MM.1S (cell line): Measurements from ENCODE around the gene ROCK1.

Experiments used
- DNase-seq: peaks from one replicate; pipeline ENCODE4 v3.0.0-alpha.2; 2015
- H2AFZ ChIP-seq: fragments of 300-600 bp; sonication (generic); 2 replicates; pipeline ENCODE4 v1.6.0; 2016; ENCODE audit warnings: antibody characterized with exemption, low read length
- H3F3A ChIP-seq: fragments of 300-600 bp; sonication (generic); 2 replicates; pipeline ENCODE4 v1.6.1; 2016; ENCODE audit warnings: mild to moderate bottlenecking, antibody characterized with exemption, low read length, moderate library complexity, mixed read lengths; ENCODE audit not compliant: insufficient read depth
- H3K27ac ChIP-seq: fragments of 300-600 bp; sonication (generic); 2 replicates; pipeline ENCODE4 v1.5.1; 2016; ENCODE audit warnings: mild to moderate bottlenecking, low read length
- H3K27me3 ChIP-seq: fragments of 300-600 bp; sonication (generic); replicated peaks from 2 replicates; pipeline ENCODE4 v1.6.0; 2016; ENCODE audit warnings: low read length; ENCODE audit not compliant: insufficient read depth
- H3K36me3 ChIP-seq: fragments of 300-600 bp; sonication (generic); replicated peaks from 2 replicates; pipeline ENCODE4 v1.6.1; 2016; ENCODE audit warnings: mild to moderate bottlenecking, low read length, mixed read lengths; ENCODE audit not compliant: insufficient read depth
- H3K4me1 ChIP-seq: fragments of 300-600 bp; sonication (generic); 2 replicates; pipeline ENCODE4 v1.6.1; 2016; ENCODE audit warnings: low read length, mixed read lengths
- H3K4me2 ChIP-seq: fragments of 300-600 bp; sonication (generic); 2 replicates; pipeline ENCODE4 v1.6.0; 2016; ENCODE audit warnings: low read depth, low read length
- H3K4me3 ChIP-seq: fragments of 300-600 bp; sonication (generic); 2 replicates; pipeline ENCODE4 v1.5.1; 2016; ENCODE audit warnings: low read length, mixed read lengths
- H3K79me2 ChIP-seq: fragments of 300-600 bp; sonication (generic); 2 replicates; pipeline ENCODE4 v1.6.1; 2016; ENCODE audit warnings: mixed run types, low read length, mixed read lengths
- H3K9ac ChIP-seq: fragments of 300-600 bp; sonication (generic); 2 replicates; pipeline ENCODE4 v1.6.1; 2016; ENCODE audit warnings: low read length, mixed read lengths
- H3K9me2 ChIP-seq: fragments of 300-600 bp; sonication (generic); replicated peaks from 2 replicates; pipeline ENCODE4 v1.6.1; 2016; ENCODE audit warnings: mild to moderate bottlenecking, low read length, mixed read lengths; ENCODE audit not compliant: insufficient read depth
- H3K9me3 ChIP-seq: fragments of 300-600 bp; sonication (generic); replicated peaks from 2 replicates; pipeline ENCODE4 v1.6.1; 2016; ENCODE audit warnings: mild to moderate bottlenecking, low read length, mixed read lengths; ENCODE audit not compliant: insufficient read depth
- H4K20me1 ChIP-seq: fragments of 300-600 bp; sonication (generic); 2 replicates; pipeline ENCODE4 v1.6.1; 2016; ENCODE audit warnings: mild to moderate bottlenecking, low read length, moderate library complexity, mixed read lengths; ENCODE audit not compliant: insufficient read depth
- EZH2 ChIP-seq: fragments of 300-600 bp; sonication (generic); optimal IDR thresholded peaks from 2 replicates; pipeline ENCODE3; 2017; ENCODE audit warnings: low read depth, mild to moderate bottlenecking, antibody characterized with exemption, low read length, mixed read lengths
- EZH2phosphoT487 ChIP-seq: fragments of 300-600 bp; sonication (generic); IDR thresholded peaks from 2 replicates; pipeline ENCODE4 v1.6.1; 2018; ENCODE audit warnings: antibody characterized with exemption, low read length
- TF ChIP-seq, protein P1 (sequence below): fragments of 300-600 bp; sonication (generic); IDR thresholded peaks from 2 replicates; pipeline ENCODE4 v1.5.1; 2016; ENCODE audit warnings: antibody characterized with exemption, low read length, mixed read lengths

Gene ROCK1

DNA sequence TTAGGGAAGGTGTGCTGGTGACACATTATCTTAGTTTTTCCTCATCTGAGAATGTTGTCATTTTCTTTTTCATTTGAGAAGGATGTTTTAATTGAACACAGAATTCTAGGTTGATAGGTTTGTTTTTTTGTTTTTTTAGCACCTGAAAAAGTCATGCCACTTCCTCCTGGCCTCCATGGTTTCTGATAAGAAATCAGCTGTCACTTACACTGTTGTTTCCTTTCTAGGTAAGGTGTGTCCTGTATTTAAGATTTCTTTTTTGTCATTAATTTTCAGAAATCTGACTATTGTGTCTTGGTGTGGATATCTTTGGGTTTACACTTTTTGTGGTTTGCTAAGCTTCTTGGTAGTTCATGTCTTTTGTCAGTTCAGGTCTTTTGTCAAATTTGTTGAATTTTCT lies 99.3 kb downstream of the ROCK1 start:
- H3K9me2 ChIP-seq: no peaks in the 10 kb centered on the region
- H3K79me2 ChIP-seq: no peaks in the 10 kb centered on the region
- no peak overlapping the region for H2AFZ ChIP-seq
- H3K27me3 ChIP-seq: no peaks in the 10 kb centered on the region
- peaks cover 9% of the 10 kb centered on the region for H3K36me3 ChIP-seq
- no peak overlapping the region for H3K9ac ChIP-seq
- H3K4me2 ChIP-seq: no peak overlapping the region
- no peak overlapping the region for H3K4me3 ChIP-seq
- no peak overlapping the region for H3K27ac ChIP-seq
- no peaks in the 10 kb centered on the region for H4K20me1 ChIP-seq
- TF ChIP-seq EZH2: no peak
- TF ChIP-seq, protein P1, sequence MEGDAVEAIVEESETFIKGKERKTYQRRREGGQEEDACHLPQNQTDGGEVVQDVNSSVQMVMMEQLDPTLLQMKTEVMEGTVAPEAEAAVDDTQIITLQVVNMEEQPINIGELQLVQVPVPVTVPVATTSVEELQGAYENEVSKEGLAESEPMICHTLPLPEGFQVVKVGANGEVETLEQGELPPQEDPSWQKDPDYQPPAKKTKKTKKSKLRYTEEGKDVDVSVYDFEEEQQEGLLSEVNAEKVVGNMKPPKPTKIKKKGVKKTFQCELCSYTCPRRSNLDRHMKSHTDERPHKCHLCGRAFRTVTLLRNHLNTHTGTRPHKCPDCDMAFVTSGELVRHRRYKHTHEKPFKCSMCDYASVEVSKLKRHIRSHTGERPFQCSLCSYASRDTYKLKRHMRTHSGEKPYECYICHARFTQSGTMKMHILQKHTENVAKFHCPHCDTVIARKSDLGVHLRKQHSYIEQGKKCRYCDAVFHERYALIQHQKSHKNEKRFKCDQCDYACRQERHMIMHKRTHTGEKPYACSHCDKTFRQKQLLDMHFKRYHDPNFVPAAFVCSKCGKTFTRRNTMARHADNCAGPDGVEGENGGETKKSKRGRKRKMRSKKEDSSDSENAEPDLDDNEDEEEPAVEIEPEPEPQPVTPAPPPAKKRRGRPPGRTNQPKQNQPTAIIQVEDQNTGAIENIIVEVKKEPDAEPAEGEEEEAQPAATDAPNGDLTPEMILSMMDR: no peak
- TF ChIP-seq EZH2phosphoT487: no peak
- no peaks in the 10 kb centered on the region for H3K9me3 ChIP-seq
- no peaks in the 10 kb centered on the region for H3F3A ChIP-seq
- no peaks in the 10 kb centered on the region for H3K4me1 ChIP-seq
- no peak for DNase-seq

DNA sequence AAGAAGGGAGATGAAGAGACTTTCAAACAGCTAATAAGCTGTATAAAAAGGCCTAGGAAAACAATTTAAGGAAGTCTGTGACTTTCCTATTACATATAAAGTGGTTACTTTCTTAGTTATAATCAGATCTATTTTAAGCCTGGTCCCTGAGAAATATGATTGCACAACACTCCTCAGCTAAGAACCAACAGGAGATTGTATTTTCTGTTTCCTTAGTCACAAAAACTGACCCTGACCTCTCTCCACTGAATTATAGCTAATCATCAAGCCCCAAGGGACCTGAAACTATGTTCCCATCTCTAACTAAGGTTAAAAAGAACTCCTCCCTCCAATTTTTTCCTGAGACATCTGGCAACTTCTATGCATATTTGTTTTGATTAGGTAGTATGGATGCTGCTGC lies 106.9 kb downstream of the ROCK1 start:
- TF ChIP-seq, protein P1: no peak
- no peak for TF ChIP-seq EZH2
- TF ChIP-seq EZH2phosphoT487: no peak
- Histone ChIP-seq H3K27ac (no peak overlapping the region), H3K36me3 (no peaks in the 10 kb centered on the region; the same call in 1 of the 2 replicates), H3K4me2 (no peak overlapping the region), H3K9me2 (no peaks in the 10 kb centered on the region), H2AFZ (no peak overlapping the region), H3K79me2 (no peaks in the 10 kb centered on the region), H3K4me1 (no peaks in the 10 kb centered on the region), H3K9me3 (no peaks in the 10 kb centered on the region), H4K20me1 (no peaks in the 10 kb centered on the region), H3F3A (no peaks in the 10 kb centered on the region), H3K9ac (no peak overlapping the region), H3K4me3 (no peak overlapping the region), H3K27me3 (no peaks in the 10 kb centered on the region)
- DNase-seq: no peak

DNA sequence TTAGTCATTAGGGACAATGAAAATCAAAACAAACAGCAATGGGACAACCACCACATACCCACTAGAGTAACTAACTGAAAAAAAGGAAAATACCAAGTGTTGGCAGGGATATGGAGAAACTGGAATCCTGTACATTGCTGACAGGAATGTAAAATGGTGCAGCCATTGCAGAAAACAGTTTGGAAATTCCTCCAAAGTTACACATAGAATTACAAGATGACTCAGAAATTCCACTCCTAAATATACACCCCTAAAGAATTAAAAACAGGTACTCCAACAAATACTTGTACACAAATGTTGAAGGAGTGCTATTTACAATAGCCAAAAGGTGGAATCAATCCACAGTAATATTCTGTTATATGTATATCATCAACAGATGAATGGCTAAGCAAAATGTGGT lies 110.9 kb downstream of the ROCK1 start:
- H3F3A ChIP-seq: no peaks in the 10 kb centered on the region
- no peak overlapping the region for H2AFZ ChIP-seq
- no peaks in the 10 kb centered on the region for H3K79me2 ChIP-seq
- no peaks in the 10 kb centered on the region for H3K36me3 ChIP-seq
- no peak for DNase-seq
- H3K4me2 ChIP-seq: no peak overlapping the region
- H3K4me1 ChIP-seq: no peaks in the 10 kb centered on the region
- TF ChIP-seq EZH2phosphoT487: no peak
- TF ChIP-seq EZH2: no peak
- H4K20me1 ChIP-seq: no peaks in the 10 kb centered on the region
- H3K9ac ChIP-seq: no peak overlapping the region
- no peak overlapping the region for H3K27ac ChIP-seq
- H3K27me3 ChIP-seq: no peaks in the 10 kb centered on the region
- no peaks in the 10 kb centered on the region for H3K9me3 ChIP-seq
- no peaks in the 10 kb centered on the region for H3K9me2 ChIP-seq
- H3K4me3 ChIP-seq: no peak overlapping the region

DNA sequence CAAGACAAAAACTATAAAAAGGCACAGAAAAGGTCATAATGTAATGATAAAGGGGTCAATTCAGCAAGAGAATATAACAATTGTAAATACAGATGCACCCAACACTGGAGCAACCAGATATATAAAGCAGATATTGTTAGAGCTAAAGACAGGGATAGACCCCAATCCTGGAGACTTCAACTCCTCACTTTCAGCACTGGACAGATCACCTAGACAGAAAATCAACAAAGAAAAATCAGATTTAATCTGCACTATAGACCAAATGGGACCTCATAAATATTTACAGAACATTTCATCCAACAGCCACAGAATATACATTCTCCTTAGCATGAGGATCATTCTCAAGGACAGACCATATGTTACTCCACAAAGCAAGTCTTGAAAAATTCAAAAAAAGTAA lies 114.2 kb downstream of the ROCK1 start:
- no peak for TF ChIP-seq EZH2
- no peaks in the 10 kb centered on the region for H3F3A ChIP-seq
- H4K20me1 ChIP-seq: no peaks in the 10 kb centered on the region
- no peak overlapping the region for H2AFZ ChIP-seq
- no peak overlapping the region for H3K9ac ChIP-seq
- H3K4me3 ChIP-seq: no peak overlapping the region
- no peak overlapping the region for H3K4me2 ChIP-seq
- no peaks in the 10 kb centered on the region for H3K9me3 ChIP-seq
- H3K36me3 ChIP-seq: no peaks in the 10 kb centered on the region
- no peaks in the 10 kb centered on the region for H3K4me1 ChIP-seq
- no peak for DNase-seq
- no peaks in the 10 kb centered on the region for H3K79me2 ChIP-seq
- no peaks in the 10 kb centered on the region for H3K27me3 ChIP-seq
- no peak overlapping the region for H3K27ac ChIP-seq
- H3K9me2 ChIP-seq: no peaks in the 10 kb centered on the region
